BJ (cell line): ENCODE data around the gene RAET1E. TPM values are rescaled to one million over a fixed set of nuclear protein-coding genes. Genes with fewer than 3 reads are reported as not detected.
A peak's percentile ranks its signal among the peaks of the same experiment; 100 is the strongest.

ENCODE experiments used
- CTCF ChIA-PET: fragments of 350-600 bp; formaldehyde crosslinking; extraction: SDS; loops from one replicate; lab custom pipeline; 2021; ENCODE audit warnings: antibody characterized with exemption, inconsistent platforms; lab: Yijun Ruan, JAX
- POLR2A ChIA-PET: fragments of 300-600 bp; sonication (Branson Sonifier 250); formaldehyde crosslinking; extraction: SDS; loops from one replicate; lab custom pipeline; 2021; ENCODE audit warnings: antibody characterized with exemption; lab: Charles Lee
- DNase-seq: peaks from one replicate; pipeline ENCODE4 v3.0.0-alpha.2; 2011; ENCODE audit warnings: low read depth
- H3K27me3 ChIP-seq: 2 replicates; pipeline ENCODE4 v1.6.0; 2011; ENCODE audit warnings: low read length; ENCODE audit not compliant: control insufficient read depth, insufficient read depth
- H3K36me3 ChIP-seq: 2 replicates; pipeline ENCODE4 v1.5.1; 2011; ENCODE audit warnings: low read length; ENCODE audit not compliant: control insufficient read depth, insufficient read depth
- H3K4me3 ChIP-seq: 2 replicates; pipeline ENCODE4 v1.5.1; 2011; ENCODE audit warnings: low read depth, mild to moderate bottlenecking, control low read depth, low read length
- CTCF ChIP-seq: IDR thresholded peaks from 2 replicates; pipeline ENCODE4 v1.5.1; 2011; ENCODE audit warnings: low read depth, mild to moderate bottlenecking, control low read depth, inconsistent platforms, low read length, moderate library complexity; ENCODE audit not compliant: insufficient read depth
- polyA plus RNA-seq: library from polyadenylated mRNA; depleted of rRNA; stranded (reverse); fragments of >200 nt; gene quantifications from 2 replicates; pipeline ENCODE4 v1.2.3, GENCODE V29; 2011

Gene RAET1E
- polyA plus RNA-seq, 1 experiment, result 0.31 TPM

DNA sequence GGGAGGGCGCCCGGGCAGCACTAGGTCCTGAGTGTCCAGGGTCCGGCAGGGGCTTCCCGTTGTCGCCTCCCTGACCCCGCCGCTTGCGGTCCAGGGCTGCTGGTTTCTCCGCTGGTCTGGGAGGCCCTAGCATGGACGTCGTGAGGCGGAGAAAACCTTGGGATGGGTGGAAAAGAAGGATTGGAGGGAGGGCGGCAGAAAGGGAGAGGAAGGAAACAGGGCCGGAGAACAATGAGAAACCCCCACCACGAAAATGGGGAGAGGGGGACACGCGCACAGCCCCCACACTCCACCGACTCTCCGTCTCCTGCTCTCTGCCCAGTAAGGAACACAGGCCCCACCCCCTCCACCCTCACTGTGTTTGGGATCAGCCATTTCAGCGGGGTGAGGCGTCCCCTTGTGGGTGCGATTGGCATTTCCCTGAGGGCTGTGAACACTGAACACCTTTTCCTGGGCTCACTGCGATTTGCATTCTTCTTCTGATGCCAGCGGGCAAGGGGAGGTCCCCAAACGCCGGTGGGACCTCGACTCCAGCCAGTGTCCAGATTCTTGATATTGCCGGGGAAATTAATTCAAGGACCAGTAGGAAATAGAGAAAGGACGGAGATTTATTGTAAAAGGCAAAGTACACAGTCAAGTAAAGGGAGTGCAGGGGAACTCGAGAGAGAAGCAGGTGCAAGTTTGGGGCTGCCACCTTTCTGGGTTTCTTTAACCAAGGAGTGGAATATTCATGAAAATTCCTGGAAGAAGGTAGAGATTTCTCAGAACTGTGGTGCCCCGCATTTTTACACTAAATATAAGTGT is 28.3 kb upstream of the RAET1E start:
- Histone ChIP-seq H3K4me3 (peak overlapping the region; percentile 34), H3K36me3 (no peaks in the 10 kb centered on the region), H3K27me3 (peaks cover 15% of the 10 kb centered on the region)
- ChIA-PET CTCF (interaction anchor here (0.6 to 3.6 kb wide), 12 partner anchors 9 to 534 kb away, joined by 3 to 27 read pairs (median 4); partner anchors contain the start of gene PCMT1), POLR2A (no interaction called here)
- DNase-seq, result no peak
- peak; percentile 94 for TF ChIP-seq CTCF

GRCh38 chr6:149925253-149925973 is 27.5 kb upstream of the RAET1E start:
- ChIA-PET POLR2A (no interaction called here), CTCF (interaction anchor here (0.6 to 2.5 kb wide), 14 partner anchors 9 to 533 kb away, joined by 3 to 27 read pairs (median 4); partner anchors contain the start of gene PCMT1)
- no peaks in the 10 kb centered on the region for H3K36me3 ChIP-seq
- no peak for TF ChIP-seq CTCF
- no peak for DNase-seq
- peak overlapping the region; percentile 34 for H3K4me3 ChIP-seq
- peaks cover 14% of the 10 kb centered on the region for H3K27me3 ChIP-seq

DNA sequence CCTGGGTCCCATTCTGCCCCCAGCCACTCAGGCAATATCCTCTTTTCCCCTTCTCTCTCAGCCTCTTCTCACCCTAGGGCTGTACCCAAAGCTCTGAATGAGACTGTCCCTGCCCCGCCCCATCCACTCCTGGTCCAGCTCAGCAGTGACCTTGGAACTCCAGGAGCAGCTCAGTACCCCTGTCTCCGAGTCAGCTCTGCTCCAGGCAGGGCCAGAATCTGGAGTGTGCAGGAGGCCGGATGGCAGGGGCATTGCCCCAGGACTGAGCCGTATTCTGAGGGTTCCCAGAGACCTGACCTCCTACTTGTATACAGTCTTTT is 27.0 kb upstream of the RAET1E start:
- ChIA-PET POLR2A (no interaction called here), CTCF (interaction anchor here (0.8 to 2.5 kb wide), 16 partner anchors 8 to 202 kb away, joined by 3 to 27 read pairs (median 4); partner anchors contain the start of gene PCMT1)
- TF ChIP-seq CTCF, result no peak
- Histone ChIP-seq H3K4me3 (no peak overlapping the region), H3K27me3 (peaks cover 14% of the 10 kb centered on the region), H3K36me3 (no peaks in the 10 kb centered on the region)
- no peak for DNase-seq

DNA sequence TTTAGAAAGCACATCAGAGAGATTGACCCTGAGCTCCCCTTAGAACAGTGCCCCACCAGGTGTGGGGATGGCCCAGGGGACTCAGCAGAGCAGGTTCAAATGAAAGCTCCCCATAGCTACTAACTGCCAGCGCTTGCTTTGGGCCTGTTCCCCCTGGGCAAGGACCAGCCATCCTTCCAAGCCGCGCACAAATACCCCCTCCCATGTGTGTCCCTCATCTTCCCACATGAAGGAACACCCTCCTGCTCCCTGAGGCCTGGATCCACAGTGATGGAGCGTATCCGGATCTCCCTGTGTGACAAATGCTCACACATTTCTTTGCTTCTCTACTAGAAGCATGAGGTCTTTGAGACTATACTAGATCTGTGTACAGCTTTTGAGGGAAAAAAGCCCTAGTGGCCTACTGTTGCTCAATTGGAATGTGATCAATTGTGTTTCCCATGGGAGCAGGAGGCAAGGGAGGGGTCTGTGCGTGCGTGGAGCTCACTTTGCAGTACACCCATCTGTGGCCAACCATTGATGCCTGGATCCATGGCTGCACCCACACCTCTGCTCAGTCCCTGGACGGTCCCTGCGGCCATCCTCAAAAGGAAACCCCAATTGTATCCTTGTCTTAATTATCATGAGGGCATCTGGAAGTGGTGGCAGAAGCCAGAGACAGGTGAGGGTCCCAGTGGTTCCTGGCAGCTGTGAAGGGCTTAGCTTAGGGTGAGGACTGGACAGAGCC is 26.5 kb upstream of the RAET1E start:
- H3K4me3 ChIP-seq, result no peak overlapping the region
- TF ChIP-seq CTCF, result no peak
- no peaks in the 10 kb centered on the region for H3K36me3 ChIP-seq
- H3K27me3 ChIP-seq, result peaks cover 10% of the 10 kb centered on the region
- ChIA-PET CTCF (interaction anchor here (0.7 to 2.5 kb wide), 12 partner anchors 26 to 202 kb away, joined by 3 to 27 read pairs (median 4); partner anchors contain the start of gene PCMT1), POLR2A (no interaction called here)
- DNase-seq, result no peak
